Measurements from ENCODE around the gene SIL1.
"Not testable (repeated sequence)": the region's sequence is repeated elsewhere in the genome, so short reads cannot be mapped to it uniquely, and the experiment has no call there.

SIL1 gene

DNA sequence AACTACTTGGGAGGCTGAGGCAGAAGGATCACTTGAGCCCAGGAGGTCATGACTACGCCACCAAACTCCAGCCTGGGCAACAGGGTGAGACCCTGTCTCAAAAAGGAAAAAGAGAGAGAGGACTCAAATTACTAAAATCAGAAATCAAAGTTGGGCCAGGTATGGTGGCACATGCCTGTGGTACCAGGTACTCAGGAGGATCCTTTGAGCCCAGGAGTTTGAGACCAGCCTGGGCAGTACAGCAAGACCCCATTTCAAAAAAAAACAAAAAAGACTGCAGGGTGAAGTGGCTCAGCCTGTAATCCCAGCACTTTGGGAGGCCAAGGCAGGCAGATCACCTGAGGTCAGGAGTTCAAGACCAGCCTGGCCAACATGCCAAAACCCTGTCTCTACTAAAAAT lies 23.8 kb downstream of the SIL1 start:
- not testable (repeated sequence) for DNase-seq (ENCODE audit: low read depth)

DNA sequence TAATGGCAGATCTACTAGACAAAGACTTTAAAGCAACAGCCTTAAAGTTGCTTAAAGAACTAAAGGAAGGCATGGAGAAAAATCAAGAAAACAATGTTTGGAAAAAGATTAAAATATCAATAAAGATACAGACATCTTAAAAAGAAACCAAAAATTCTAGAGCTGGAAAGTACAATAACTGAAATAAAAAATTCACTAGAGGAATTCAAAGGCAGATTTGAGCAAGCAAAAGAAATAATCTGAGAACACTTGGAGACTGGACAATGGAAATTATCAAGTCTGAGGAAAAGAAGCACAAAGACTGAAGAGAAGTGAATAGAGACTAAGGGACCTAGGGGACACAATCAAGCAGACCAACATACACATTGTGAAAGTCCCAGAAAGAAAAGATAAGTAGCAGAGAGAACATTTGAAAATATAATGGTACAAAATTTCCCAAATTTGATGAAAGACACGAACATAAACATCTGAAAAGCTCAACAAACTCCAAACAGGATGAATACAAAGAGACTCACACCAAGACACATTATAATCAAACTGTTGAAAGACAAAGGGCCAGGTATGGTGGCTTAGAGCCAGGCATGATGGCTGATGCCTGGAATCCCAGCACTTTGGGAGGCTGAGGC lies 26.3 kb downstream of the SIL1 start:
- DNase-seq (ENCODE audit: low read depth) = no peak

DNA sequence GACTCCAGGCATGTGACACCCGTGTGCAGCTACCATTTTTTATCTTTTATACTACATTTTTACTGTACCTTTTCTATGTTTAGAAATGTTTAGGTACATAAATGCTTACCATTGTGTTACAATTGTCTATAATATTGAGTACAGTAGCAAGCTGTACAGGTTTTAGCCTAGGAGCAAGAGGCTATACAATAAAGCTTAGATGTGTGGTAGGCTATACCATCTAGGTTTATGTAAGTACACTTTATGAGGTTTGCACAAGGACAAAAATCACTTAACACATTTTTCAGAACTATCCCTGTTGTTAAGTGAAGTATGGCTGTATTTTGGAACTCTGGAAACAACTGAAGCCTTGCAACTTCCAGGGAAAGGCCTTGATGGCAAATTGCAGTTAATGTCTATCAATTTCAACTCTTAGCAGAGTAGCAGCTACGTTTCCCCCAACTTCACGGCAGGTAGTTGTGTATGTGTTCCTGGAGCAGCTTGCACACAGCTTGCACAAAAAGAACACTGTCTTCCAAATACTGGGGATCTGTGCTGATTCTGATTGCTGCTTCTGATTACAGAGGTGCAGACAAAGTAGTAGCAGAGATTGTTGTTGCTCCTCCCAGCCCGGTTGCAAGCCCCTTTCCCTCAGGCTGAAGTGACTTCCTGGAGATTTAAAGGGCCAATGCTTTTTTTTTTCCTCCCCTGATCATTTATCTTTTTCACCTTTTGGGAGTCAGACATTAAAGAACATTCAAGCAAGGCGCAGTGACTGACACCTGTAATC lies 30.0 kb downstream of the SIL1 start:
- DNase-seq (ENCODE audit: low read depth) = no peak

DNA sequence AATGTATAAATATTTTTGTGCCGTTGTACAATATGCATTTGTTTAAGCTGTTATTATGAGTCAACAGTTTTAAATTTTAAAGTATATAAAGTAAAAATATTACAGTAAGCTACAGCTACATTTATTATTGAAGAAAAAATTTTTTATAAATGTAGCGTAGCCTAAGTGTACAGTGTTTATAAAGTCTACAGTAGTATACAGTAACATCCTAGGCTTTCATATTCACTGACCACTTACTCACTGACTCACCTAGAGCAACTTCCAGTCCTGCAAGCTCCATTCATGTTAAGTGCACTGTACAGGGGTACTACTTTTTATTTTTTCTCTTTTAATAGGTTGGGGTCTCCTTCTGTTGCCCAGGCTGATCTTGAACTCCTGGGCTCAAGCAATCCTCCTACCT lies 30.6 kb downstream of the SIL1 start:
- DNase-seq (ENCODE audit: low read depth) = no peak

DNA sequence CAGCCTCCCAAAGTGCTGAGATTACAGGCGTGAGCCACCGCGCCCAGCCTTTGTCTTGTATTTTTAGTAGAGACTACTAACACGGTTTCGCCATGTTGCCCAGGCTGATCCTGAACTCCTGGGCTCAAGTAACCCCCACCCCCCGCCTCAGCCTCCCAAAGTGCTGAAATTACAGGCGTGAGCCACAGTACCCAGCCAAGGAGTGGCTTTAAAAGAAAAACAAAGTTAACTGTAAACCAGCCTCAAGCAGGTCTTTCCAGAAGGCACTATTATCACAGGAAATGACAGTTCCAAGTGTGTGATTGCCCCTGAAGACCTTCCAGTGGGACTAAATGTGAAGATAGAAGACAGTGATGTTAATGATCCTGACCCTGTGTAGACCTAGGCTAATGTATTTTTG lies 31.1 kb downstream of the SIL1 start:
- DNase-seq (ENCODE audit: low read depth) = no peak

DNA sequence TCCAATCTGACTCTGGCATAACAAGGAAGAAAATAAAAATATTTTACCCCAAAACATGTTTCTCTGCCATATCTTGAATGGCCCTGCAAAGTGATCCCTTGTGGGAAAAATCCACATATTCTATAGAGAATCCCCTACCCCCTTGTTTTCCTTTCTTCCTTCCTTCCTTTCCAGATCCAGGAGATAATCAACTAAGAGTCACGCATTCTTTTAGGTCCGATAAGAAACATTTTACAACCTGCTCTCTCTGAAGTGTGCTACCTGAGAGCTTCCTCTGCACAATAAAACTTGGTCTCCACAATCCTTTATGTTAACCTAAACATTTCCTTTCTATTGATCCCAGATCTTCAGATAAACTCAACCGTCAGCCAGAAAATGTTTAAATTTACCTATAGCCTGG lies 33.3 kb downstream of the SIL1 start:
- not testable (repeated sequence) for DNase-seq (ENCODE audit: low read depth)

DNA sequence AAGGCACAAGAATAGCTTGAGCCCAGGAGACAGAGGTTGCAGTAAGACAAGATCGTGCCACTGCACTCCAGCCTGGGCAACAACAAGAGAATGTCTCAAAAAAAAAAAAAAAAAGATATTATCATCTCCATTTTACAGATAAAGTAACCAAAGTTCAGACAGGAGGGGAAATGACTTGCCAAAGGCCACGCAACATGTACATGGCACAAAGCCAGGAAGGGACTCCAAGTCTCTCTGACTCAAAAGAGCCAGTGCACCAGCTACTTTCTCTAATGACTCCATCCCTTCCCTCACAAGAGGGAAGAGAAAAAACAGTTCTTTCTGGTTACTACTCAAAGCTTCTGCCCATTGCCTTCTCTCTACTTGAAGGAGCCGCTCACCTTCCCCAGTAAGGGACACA lies 34.1 kb downstream of the SIL1 start:
- no peak for DNase-seq (ENCODE audit: low read depth)

DNA sequence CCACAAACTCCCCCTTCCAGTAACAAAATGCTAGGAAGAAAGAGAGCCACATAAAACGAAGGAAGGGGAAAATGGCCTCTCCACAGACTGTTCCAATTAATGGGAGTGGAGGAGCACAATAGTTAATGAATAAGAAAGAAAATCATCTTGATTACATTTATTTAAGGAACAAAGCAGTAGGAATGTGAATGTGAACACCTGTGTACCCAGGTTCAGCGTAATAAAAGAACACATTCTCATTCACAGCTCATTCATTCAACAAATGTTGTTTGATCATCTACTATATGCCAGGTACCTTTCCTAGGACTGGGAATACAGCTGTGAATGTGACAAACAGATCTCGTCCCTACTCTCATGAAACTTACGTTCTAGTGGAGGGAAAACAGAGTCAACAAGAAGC lies 35.7 kb downstream of the SIL1 start:
- DNase-seq (ENCODE audit: low read depth) = no peak

DNA sequence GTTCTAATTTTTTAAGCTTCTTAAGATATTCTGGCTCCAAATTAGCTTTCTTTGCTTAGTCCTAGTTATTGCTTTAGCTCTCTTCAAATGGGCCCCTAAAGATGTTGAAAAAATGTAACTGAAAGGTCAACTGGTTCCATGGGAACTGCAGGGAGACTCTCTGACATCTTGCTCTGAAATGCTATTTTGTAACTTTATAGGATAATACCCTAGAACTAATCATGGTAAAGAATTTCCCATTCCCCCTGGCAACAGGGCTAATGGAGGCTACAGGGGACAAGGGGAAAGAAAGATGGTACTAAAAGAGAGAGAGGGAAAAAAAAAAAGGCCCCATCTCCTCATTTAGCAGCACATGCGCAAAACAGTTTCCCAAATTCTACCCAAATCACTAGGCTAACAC lies 39.4 kb downstream of the SIL1 start:
- no peak for DNase-seq (ENCODE audit: low read depth)

DNA sequence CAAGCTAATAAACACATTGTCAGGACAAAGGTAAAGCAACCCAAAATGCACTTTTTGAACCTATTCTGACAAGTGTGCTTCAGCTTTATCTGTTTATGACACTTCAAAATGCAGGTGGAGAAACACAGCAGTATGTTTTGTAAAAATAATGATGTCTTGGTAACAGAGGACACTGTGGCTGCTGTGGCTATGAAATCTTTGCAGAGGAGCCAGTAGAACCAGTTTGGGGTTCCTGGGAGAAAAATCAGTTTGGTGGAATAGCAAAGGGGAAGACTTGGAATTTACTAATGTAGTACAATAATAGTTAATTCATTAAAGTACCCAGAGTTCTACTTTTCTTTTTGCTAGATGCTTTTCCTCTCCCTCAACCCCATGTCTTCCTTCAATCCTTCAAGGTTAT lies 40.6 kb downstream of the SIL1 start:
- no peak for DNase-seq (ENCODE audit: low read depth)

DNA sequence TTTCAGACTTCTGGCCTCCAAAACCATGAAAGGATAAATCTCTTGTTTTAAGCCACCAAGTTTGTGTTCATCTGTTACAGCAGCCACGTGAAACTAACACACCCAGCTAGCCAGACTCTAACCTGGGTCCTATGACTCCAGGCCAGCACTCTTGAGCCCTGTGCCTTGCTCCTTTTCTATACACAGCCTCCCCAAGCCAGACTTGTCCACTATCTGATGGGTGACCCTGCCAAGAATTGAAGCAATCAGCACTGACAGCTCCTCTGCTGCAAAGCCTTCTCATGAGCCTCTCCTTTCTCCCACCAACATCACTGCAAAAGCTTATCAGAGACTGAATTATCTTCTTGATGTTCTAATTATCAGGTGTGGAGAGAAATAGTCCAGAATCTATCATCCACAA lies 41.4 kb downstream of the SIL1 start:
- no peak for DNase-seq (ENCODE audit: low read depth)

DNA sequence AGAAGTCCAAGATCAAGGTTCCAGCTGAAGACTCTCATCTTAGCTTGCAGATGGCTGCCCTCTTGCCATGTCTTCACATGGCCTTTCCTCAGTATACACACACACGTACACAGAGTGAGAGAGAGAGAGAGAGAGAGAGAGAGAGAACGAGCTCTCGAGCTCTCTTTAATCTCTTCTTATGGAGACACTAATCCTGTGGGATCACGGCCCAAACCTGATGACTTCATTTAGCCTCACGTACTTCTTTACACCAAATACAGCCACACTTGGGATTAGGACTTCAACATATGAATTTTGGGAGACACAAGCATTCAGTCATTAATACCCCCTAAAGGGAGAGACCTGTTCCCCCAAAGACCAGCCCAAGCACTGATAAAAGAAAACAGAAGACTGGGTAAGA lies 42.8 kb downstream of the SIL1 start:
- DNase-seq (ENCODE audit: low read depth) = no peak

DNA sequence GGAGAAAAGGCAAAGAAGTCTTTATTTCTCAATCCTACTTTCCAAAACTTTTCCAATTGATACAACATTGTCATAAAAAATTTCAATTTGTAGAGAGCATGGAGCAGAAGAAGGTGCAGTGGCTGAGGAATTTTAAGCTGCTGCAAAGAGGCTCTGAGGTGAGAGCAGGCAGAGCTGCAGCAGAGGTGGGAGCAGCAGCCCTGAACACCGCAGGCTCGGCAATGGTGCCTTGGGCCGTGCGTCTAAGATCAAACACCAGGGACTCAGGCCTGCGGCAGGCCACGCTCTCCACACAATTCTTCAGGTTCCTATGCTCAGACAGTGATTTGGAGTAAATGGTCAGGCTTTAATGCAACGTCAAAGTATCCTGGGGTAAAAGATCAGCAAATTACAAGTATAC lies 46.3 kb downstream of the SIL1 start:
- DNase-seq (ENCODE audit: low read depth) = no peak

DNA sequence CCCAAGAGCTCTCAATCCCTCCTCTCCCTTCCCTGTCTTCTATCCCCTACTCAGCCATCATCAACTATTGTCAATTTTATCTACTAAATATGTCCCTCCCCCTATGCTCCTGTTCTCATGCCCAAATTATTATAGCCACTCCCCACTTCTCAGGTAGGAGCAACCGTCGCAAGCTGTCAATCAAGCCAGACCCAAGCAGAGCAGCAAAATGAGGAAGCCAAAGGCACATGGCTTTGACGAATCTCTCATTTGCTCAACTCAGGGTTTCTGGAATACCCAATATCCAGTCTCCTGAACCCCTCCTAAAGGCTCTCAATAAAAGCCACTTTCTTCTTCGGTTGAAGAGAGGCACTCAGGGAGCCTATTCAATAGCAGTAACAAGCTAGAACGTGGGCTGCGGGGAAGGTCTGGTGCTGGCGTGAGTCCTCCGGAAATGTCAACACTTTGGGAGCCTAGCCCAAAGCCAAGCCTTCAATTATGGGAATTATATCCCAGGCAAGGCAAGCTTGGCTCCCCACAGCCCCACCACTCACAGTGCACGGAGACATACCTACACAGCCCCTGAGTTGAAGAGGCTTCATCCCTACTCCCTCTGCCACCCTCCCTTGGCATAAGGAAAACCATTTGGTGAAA lies 47.7 kb downstream of the SIL1 start:
- no peak for DNase-seq (ENCODE audit: low read depth)

DNA sequence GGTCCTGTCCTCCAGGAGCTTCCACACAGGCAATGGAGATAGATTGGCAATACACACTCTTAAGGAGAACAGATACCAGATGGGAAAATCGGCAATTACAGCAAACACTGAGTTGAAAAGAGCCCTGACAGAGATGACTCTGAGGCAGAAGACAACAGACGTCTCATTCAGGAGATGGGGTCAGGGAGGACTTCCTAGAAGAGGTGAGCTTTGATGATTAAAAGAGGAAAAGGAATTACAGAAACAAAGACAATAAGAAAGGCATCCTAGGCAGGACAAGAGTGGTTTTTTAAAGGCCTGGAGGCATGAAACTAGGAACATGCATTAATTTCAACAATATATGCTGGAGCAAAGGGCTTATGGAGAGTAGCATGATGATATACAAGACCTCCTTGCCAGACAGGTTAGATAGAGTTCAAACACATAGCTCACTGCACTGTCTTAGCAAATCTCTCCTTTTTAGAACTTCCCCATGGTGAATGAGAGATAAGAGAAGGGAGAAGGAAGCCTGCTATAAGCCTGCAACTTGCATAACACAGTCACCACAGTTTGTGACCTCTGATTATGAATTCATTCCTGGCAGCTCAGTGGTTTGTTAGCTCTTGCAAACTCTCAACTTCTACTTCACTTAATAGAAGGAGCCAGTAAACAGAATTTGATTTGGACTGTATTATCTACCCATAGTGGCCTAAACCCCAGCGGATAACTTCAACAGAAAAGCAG lies 48.5 kb downstream of the SIL1 start:
- no peak for DNase-seq (ENCODE audit: low read depth)

DNA sequence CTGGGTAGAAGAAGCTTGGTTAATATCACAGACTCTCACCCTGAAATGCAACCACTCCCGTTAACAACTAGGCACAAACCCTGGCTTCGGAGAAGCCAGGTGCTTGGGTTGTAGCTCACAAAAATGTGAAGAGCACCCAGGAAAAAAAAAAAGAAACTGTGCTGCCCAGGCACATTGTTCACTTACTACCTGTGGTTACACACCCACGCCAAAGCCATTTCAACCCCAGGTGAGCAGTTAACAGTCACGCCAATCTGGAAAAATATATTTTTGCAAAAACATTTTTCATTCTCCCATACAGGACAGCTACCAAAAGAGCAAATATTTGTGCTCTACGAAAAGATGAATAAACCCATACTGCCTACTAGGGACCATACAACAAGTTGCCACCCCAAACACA lies 49.2 kb downstream of the SIL1 start:
- DNase-seq (ENCODE audit: low read depth) = no peak

DNA sequence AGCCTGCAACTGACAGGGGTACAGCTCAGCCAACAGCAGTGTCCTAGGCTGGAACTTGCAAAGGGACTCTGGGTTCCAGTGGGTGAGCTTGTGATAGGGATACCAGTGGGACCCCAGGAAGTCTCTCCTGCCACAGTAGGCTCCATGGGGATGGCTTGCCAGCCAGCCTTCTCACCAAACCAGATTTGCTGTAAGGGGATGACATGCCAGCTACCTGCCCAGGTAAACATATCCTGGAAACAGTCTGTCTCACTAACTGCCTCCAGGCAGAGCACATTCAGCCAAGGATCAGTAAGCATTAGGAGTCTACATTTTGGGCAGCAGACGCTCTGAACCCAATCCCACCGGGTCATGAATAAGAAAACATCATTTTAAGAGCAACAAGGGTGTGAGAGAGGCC lies 49.9 kb downstream of the SIL1 start:
- DNase-seq (ENCODE audit: low read depth) = no peak

DNA sequence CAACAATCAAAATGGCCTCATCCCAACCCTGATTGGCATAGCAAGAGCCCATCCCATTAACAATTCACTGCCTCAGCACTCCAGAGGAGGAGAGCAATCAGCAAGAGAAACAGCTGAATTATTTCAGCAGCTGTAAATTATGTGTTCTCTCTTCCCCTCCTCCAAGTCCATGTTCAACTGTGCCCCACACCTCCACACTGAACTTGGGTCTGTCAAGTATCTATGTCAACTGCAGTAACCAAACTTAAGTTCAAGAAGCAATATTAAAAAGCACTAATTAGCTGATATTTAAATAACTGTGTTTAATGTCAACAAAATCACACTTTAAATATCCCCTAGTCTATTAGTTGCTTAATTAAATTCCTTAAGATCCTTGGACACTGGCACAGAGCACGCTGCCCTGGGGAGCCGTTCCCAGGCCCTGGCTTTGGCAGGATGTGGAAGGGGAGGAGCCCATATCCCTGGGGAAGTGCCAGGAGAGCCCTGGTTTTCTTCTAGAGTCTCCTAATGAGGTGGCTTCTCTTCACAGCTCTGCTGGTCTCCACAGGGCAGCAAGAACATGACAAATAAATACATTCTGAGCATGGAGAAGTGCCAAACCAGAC lies 50.6 kb downstream of the SIL1 start:
- no peak for DNase-seq (ENCODE audit: low read depth)

DNA sequence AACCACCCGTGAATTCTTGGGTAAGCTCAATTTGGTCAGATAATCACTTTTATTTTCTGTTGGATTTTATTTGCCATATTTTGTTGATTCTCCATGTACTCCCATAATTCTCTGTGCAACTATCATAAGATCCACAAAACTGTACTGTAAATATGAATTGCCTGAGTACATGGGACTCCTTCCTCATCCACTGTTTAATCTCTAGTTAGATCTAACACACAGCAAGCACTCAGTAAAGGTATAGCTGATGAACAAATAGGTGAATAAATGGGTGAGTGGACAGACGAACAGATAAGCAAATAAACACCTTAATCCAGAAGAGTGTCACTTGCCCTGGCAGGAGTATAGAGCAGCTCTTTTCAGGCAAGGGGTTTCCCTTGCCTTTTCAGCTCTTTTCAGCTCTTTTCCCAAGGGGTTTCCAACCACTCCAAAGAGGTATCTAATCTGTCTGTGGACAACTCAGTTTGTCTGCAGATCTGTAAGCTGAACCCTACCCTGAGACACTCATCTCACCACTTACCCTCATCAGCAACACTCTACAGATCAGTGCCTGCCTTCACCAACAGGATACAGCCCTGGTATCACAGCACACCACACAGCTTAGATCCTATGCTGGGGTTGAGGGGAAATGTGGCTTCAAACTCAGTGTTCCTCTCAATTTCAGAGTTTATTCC lies 51.2 kb downstream of the SIL1 start:
- DNase-seq (ENCODE audit: low read depth) = no peak

DNA sequence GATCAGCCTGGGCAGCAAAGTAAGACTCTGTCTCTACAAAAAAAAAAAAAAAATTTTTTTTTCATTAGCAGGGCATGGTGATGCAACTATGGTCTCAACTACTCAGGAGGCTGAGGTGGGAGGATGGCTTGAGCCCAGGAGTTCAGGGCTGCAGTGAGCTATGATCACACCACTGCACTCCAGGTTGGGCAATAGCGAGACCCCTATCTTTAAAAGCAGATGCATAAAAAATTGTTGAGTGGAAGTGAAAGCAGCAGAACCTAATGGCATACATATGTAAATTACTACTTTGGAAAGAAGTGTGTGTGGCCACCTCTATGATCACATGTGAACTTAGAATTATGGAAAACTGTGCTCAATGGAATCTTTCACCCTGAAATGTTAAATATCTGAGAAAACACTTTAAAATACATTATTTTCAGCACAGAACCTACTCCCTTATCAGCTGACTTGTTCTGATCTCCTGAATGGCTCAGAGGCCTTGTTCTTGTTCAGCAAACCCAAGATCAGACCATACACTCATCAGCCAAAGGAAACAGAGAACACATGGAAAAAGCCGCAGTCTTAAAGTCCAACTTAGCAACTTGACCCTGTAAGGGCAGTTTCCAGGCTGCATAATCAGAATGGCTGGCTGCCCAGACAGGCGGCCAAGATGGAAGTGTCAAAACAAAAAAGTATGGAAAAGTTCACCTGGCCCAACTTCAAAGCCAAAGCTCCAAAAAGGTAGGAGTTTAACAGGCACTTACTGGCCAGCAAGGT lies 56.5 kb downstream of the SIL1 start:
- peak; percentile 92 for DNase-seq (ENCODE audit: low read depth)

DNA sequence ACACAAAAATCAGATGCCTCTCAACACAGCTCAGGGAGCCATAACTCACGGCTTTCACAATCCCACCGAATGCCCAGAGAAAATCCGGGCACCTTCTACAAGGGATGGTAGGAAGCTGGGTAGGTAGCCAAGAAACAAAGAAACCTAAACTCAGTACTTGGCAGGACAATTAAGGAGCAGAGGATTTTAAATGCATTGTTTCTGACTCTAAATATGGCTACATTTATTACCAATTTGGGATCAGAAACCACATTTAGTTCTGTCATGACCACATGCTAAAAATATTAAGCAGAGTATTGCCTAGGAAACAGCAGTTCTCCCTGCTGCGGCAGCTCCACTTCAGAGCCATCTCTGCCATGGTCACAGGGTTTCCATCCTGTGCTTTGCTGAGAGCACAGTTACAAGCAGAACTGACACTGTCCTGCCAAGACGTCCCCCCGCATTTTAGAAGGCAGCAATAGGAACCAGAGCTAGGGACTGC lies 57.5 kb downstream of the SIL1 start:
- DNase-seq (ENCODE audit: low read depth) = peak; percentile 71
